Measurements from ENCODE around the gene CYP20A1.

DNA sequence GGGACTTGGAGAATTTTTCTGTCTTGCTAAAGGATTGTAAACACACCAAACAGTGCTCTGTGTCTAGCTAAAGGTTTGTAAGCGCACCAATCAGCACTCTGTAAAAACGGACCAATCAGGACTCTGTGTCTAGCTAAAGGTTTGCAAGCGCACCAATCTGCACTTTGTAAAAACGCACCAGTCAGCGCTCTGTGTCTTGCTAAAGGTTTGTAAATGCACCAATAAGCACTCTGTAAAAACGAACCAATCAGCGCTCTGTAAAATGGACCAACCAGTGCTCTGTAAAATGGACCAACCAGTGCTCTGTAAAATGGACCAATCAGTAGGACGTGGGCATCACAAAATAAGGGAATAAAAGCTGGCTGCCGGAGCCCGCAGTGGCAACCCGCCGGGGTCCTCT, 105.8 kb downstream of the CYP20A1 start:
- TF ChIP-seq, protein P1, sequence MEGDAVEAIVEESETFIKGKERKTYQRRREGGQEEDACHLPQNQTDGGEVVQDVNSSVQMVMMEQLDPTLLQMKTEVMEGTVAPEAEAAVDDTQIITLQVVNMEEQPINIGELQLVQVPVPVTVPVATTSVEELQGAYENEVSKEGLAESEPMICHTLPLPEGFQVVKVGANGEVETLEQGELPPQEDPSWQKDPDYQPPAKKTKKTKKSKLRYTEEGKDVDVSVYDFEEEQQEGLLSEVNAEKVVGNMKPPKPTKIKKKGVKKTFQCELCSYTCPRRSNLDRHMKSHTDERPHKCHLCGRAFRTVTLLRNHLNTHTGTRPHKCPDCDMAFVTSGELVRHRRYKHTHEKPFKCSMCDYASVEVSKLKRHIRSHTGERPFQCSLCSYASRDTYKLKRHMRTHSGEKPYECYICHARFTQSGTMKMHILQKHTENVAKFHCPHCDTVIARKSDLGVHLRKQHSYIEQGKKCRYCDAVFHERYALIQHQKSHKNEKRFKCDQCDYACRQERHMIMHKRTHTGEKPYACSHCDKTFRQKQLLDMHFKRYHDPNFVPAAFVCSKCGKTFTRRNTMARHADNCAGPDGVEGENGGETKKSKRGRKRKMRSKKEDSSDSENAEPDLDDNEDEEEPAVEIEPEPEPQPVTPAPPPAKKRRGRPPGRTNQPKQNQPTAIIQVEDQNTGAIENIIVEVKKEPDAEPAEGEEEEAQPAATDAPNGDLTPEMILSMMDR (IDR thresholded peaks at IDR 0.05): no peak
- no peak for TF ChIP-seq POLR2AphosphoS5 (IDR thresholded peaks at IDR 0.05)
